ENCODE data around the gene CDK9. TPM values are rescaled to one million over a fixed set of nuclear protein-coding genes. Genes with fewer than 3 reads are reported as not detected.
"Not testable (repeated sequence)": the region's sequence is repeated elsewhere in the genome, so short reads cannot be mapped to it uniquely, and the experiment has no call there.

The CDK9 gene
- total RNA-seq, 1 donor from 2014 or later, result 92.7 TPM

GRCh38 chr9:127780126-127780885 lies 5.5 kb upstream of the CDK9 start:
- no peak for DNase-seq (ENCODE audit: low spot score)

DNA sequence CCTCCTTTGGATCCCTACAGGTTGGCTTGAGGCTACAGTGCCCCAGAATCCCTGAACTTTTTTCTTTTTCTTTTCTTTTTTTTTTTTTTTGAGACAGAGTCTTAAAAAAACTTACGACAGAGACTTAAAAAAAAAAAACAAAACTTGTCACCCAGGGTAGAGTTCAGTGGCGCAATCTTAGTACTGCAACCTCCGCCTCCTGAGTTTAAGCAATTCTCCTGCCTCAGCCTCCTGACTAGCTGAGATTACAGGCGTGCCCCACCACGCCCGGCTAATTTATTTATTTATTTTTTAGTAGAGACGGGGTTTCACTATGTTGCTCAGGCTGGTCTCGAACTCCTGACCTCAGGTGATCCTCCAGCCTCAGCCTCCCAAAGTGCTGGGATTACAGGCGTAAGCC lies 4.9 kb upstream of the CDK9 start:
- DNase-seq (ENCODE audit: low spot score), result not testable (repeated sequence)

- DNase-seq (ENCODE audit: low spot score), result no peak
These were observed 4.0 kb upstream of the CDK9 start for GRCh38 chr9:127781806-127782205.

GRCh38 chr9:127783111-127784008 lies 2.5 kb upstream of the CDK9 start:
- peak; percentile 61 for DNase-seq (ENCODE audit: low spot score)

GRCh38 chr9:127785023-127785932 lies 556 bp upstream of the CDK9 start:
- peak; percentile 89 for DNase-seq (ENCODE audit: low spot score)

DNA sequence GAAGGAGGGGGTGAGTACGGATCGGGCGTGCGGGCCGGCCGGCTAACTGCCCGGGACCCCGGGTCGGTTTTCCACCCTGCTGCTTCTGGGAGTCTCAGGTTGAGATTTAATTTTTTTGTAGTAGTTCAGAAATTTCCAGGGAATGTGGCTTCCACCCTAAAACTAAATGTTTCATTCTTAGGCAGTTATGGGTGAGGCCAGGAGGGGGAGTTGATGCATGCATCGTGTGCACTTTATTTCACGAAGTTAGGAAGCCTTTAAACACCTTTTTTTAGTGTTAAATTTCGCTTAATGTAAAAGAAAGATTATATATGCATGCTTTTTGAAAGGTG lies 905 bp downstream of the CDK9 start:
- DNase-seq (ENCODE audit: low spot score), result no peak

- DNase-seq (ENCODE audit: low spot score), result no peak
These were observed 2.6 kb downstream of the CDK9 start for GRCh38 chr9:127788337-127789011.

GRCh38 chr9:127789179-127789578 lies 3.3 kb downstream of the CDK9 start:
- DNase-seq (ENCODE audit: low spot score), result no peak

- DNase-seq (ENCODE audit: low spot score), result no peak
These were observed 4.4 kb downstream of the CDK9 start for GRCh38 chr9:127790094-127790855.

GRCh38 chr9:127791085-127791484 lies 5.3 kb downstream of the CDK9 start:
- no peak for DNase-seq (ENCODE audit: low spot score)

- no peak for DNase-seq (ENCODE audit: low spot score)
These were observed 6.7 kb downstream of the CDK9 start for GRCh38 chr9:127792417-127793031.

DNA sequence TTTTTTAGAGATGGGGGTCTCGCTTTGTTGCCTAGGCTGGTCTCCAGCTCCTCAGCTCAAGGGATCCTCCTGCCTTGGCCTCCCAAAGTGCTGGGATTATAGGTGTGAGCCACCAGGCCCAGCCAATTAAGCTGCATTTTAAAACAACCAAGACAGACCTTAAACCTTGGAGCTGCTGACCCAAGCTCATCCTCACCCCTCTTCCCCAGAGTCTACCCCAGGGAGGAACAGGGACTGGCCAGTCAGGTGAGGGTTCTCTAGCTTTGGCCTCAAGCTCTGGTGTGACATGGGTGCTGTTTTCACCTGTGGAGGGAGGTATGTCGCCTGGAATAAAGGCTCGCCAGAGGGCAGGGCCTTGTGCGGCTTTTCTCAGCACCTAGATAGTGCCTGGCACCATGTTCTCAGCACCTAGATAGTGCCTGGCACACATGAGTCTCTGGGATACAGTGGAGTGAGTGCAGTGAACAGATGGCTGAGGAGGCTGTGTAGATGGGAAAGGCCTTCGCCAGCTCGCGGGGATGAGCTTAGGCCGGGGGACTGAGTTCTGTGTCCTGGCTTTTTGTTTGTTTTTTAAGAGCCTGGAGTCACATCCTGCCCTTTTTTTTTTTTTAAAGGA lies 7.4 kb downstream of the CDK9 start:
- DNase-seq (ENCODE audit: low spot score), result no peak

DNA sequence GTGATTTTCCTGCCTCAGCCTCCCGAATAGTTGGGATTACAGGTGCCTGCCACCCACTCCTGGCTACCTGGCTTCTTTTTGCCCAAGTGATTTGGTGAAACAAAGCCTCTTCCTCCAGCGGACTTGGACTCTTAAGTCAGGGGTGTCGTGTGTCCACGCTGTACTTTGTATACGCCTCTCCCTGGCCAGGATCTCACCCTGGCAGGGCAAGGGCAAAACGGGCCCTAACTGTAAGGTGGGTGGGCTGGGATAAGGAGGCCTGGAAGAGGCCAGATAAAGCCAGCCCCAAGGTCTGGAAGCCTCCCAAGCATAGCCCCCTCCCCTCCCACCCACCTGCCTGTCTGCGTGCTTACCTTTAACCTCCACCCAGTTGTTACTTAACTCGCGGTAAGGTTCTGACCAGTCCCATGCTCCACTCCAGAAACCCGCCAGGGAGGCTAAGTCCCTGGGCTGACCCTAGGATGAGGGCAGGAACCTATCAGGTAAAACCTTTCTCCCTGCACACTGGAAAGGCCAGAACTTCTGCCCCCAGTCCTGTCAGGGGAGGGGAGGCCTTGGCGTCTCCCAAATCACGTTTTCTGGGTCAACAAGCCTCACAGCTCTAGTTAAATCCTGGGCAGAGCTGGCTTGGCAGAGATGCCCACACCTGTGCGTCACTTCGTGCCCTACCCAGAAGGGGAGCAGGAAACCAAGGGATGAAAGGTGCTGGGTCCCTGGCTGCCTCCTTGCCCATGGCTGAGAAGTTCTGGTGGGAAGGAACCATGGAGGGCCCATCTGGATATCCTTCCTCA lies 8.4 kb downstream of the CDK9 start:
- no peak for DNase-seq (ENCODE audit: low spot score)

DNA sequence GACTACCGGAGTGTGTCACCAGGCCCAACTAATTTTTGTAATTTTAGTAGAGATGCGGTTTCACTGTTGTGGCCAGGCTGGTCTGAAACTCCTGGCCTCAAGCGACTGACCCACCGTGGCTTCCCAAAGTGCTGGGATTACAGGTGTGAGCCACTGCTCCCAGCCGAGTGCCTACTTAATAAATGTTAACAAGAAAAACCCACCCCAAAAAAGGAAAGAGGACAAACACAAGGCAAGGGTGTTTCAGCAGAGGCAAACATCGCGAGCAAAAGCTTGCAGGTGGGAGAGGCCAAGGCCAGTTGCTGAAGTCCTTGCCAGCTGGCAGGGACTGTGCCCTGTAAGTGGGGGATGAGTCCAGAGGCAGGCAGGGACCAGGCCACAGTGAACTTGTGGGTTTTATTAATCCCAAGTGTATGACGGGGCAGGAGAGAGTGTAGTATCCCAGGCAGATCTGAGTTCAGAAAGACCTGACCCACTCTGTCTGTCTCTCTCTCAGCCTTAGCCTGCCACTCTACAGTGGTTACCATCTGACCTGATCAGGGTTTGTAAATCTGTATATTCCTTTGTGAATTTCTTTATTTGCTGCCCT lies 10.5 kb downstream of the CDK9 start:
- DNase-seq (ENCODE audit: low spot score), result peak; percentile 56

DNA sequence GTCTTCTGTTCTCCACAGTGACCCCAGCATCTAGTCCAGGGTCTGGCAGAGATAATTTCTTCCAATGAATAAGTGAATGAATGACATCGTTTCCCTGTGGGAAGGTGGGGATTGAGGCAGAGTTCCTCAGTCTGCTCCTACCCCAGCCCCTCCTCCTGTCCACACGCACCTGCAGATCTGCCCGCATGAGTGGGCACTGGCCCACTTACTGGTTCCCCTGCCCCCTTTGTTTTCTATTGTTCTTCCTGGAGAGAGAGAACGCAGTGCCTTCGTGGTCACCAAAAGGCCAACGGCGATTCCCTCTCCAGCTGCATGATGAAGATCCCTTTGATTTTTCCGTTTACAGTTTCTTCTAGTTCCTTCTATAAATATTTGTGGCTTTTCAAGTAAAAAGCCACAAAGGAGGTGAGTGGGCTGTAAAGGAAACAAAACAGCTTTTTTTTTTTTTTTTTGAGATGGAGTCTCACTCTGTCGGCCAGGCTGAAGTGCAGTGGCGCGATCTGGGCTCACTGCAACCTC lies 11.1 kb downstream of the CDK9 start:
- DNase-seq (ENCODE audit: low spot score), result no peak

DNA sequence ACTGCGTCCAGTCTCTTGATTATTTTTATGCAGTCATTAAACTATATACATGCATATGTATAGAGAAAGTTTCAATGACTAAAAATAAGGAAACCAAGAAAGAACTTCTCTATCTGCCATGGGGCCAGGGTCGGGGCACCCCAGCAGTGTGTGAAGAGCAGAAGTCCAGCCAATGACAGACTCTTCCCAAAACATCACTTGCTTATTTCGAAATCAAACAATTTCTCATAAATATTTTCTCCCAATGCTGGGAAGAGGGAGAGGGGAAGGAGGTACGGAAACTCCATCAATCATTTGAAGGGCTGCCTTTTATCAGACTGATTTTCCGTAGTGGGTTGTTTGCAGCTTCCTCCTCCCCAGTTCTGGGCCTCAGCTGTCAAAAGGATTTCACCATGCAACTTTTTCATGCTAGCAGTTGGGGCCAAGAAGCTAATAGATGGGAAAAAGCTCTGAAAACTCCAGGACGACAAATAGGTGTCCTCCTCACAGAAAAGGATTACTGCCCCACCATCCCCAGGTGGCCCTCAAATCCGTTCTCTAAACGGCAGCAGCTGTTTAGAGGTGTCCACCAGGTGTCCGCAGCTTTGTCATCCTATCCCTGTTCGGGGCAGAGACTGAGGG lies 16.2 kb downstream of the CDK9 start:
- DNase-seq (ENCODE audit: low spot score), result no peak

- DNase-seq (ENCODE audit: low spot score), result peak; percentile 82
These were observed 17.0 kb downstream of the CDK9 start, which contains the start of gene FPGS for GRCh38 chr9:127802576-127803443. Gene FPGS, plus strand, starts transcription at chr9:127802882. Its CDS starts 43 bp downstream, at chr9:127802925.

All from mucosa of gallbladder (tissue), 1 donor.